CD4-positive, alpha-beta T cell treated with Interleukin-17A for 4 hours (primary cell): ENCODE data around the gene CNKSR3.

Experiments
- DNase-seq: peaks from one replicate; pipeline ENCODE4 v3.0.0-alpha.2; 2020; ENCODE audit warnings: mixed read lengths

CNKSR3 gene

GRCh38 chr6:154500769-154501577 is 9.5 kb downstream of the CNKSR3 start:
- no peak for DNase-seq

GRCh38 chr6:154499855-154500589 is 10.5 kb downstream of the CNKSR3 start:
- no peak for DNase-seq

GRCh38 chr6:154498340-154498934 is 12.0 kb downstream of the CNKSR3 start:
- DNase-seq, result no peak

DNA sequence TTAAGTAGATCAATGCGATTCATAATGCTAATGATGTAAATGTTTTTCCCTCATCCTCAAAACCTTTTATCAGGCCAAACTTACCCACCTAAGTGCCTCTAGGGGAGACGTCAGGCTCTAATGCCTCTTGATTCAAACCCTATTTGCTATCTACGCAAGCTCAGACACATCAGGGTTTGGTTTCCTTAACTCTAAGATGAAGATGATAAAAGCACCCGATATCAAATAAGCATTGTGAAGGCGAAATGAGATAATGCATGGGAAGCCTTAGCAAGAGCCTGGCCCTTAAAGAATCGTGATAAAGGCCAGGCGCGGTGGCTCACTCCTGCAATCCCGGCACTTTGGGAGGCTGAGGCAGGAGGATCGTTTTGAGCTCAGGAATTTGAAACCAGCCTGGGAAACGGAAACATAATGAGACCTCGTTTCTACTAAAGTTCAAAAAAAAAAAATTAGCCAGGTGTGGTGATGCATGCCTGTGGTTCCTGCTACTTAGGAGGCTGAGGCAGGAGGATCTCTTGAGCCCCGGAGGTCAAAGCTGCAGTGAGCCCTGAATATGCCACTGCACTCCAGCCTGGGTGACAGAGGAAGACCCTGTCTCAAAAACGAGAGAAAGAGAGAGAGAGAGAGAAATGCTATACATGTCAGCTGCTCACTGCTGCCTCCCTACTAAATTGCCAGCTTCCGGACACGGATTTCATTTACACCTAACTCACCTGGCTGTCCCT is 13.5 kb downstream of the CNKSR3 start:
- no peak for DNase-seq

DNA sequence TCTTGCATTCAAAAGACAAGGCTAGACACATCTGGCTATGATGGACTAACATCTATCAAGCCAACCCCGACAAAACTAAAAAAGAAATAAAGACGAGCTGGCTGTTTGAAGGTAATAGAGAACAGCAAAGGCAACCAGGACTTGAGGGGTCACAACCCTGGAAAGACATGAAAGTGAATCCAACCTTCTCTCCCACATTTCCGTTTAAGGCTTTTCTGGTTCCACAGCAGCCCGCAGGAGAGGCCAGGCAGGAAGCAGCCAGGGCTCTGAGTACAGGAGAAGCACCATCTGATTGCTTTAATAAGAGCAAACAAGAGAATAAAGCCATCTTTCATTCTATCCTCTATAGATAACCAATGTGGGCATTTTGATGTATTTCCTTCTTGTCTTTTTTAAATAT is 14.3 kb downstream of the CNKSR3 start:
- DNase-seq, result no peak

DNA sequence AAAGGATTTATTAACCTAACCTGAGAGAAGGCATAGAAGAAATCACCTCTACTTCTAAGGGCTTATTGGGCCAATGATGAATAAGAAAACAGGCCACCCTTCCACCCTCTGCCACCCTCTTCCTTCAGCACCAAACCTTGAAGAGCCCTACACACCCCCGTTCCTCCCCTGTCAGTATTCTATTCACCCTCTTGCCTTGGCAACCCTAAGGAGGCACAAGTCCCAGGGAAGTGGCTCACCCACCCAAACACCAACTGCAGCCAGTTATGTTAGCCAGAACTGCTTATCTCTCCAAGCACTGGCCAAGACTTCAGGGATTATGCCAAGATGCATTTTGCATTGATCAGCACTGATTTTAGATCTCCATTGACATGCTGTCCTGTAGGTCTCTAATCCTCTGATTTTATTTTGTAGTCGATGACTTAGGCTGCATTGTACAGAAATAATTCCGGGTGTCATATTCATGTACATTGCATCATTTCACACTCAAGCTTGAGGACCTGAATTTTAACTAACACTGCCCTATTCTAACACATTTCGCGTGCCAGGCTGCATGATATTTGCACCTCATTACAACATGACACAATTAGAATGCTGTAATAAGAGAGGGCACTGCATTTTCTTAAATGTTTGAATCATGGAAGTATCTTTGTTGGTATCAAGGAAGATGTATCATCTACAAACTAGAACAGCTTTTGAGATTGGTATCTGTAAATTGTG is 15.7 kb downstream of the CNKSR3 start:
- no peak for DNase-seq

DNA sequence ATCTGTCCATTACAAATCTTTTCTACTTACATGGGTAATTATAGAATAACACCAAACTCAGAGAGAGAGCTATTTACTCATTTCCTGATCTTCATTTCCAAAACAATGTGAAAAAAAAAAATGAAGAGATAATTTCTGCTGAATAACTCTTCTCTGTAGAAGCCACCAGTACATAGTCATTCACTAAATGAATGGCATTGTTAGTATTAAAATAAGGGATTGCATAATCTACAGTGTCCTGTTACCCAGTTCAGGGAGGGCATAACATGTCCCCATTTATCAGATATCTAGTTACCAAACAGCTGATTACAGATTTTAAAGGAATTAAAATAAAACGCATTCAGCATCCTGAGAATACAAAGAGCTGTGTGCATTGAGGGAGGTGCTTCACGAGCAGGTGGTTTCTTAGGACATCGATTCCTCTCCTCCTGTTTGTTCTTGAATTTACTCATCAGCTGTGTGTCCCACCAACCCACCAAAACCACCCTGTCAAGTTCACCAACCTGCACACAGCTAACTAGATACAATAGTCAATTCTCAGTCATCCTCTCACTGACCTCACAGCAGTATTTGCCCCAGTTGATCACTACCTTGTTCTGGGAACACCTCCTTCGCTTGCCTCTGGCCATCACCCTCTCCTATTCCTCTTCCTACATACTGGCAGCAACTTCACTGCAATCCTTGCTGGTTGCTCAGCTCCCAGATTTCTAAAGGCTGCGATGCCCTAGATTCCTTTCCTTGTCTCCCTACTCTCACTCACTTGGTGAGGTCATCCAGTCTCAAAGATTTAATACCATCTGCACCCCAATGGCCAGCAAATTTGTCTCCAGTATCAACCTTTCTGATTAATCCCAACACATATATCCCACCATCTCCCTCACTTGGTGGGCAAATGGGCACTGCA is 18.7 kb downstream of the CNKSR3 start:
- DNase-seq, result no peak

DNA sequence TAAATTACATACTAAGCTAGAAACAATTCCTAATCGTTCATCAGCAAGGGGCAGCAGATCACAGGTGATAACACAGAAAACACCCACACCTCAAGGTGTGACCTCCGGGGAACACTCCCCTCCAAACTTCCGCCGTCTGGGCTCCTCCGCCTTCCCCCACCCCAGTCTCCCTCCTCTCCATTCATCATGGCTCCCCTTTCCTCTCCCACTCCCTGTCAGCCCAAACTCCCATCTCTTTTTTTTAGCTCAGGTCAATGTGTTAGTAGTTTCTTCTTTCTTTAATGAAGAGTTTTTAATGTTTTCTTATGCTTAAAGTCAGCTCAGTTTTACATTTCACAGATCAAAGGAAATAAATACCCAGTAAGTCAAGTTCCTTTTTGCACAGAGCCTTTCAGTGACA is 20.7 kb downstream of the CNKSR3 start:
- DNase-seq, result no peak

DNA sequence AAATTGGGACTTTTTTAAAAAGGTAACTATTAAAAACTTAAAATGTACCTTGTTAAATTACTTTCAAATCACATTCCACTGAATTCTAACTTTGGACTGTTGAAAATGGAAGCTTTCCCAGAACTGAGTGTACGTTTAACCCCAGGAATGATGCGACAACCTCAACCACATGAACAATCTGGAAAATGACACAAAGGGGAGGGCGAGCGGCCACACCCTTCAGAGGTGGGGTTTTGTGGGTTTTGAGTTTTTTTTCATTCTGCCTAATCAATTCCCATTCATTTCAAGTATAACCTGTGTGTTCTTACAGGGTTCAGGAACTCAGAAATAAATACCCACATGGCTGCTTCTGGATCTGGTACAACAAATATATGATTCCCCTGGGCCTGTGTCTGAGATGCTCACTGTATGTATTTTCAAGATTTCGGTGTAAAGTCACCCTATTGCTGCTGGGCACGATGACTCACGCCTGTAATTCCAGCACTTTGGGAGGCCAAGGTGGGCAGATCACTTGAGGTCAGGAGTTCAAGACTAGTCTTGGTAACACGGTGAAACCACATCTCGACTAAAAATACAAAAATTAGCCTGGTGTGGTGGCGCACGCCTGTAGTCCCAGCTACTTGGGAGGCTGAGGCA is 21.6 kb downstream of the CNKSR3 start:
- DNase-seq, result no peak

DNA sequence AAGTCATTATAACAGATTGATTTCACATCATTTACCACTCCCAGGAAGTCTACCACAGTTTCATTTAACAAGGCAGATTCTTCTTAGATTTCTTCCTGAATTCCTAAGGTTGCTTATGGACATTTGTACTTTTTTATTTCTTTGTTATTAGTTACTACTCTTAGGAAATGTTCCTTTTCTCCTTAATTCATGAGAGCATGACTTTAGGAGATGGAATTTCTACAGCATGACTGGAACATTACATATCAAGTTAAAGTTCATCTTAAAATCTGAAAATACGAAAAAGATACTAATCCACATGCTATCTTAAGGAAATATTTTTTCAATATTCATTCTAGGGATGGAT is 22.3 kb downstream of the CNKSR3 start:
- DNase-seq, result no peak

DNA sequence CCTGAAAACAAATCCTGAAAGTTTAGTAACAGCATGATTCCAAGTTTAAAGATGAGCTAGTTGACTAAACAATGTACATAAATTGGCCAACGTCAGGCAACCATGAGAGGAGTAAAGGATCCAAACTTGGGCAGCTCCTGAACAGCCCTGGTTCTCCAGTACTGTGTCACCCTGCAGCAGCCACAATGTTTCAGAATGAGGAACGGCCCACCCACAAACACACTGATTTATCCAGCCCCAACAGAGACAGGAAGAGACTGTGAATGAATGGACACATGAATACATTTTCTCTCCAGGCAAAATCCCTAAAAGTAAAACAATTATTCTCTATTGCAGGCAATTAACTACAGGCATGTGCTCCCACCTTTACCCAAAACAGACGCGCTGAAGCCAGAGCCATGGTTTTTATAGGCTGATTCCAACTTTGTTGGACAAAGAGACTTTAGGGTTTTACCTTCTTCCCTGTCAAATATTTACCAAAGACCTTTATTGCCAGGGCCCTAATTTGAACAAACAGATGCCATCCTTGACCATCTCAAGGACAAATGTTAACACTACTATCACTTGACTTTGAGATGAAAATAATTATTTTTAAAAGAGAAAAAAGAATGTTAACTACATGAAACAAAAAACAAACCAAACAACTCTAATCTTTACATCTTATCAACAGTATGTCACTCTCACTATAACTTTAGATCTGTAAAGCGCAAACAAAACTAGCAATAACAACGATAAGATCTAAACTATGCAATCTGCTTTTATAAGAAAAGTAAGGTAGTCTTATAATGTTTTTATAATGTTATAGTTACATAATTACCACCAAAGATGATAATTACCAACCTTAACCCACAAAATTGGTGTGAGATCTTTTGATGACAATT is 22.9 kb downstream of the CNKSR3 start:
- DNase-seq, result no peak

- DNase-seq, result no peak
Observed at GRCh38 chr6:154485815-154486214, 24.7 kb downstream of the CNKSR3 start.

GRCh38 chr6:154484942-154485341 is 25.5 kb downstream of the CNKSR3 start:
- DNase-seq, result no peak

- DNase-seq, result no peak
Observed at GRCh38 chr6:154482858-154483257, 27.6 kb downstream of the CNKSR3 start.

GRCh38 chr6:154481521-154482013 is 28.9 kb downstream of the CNKSR3 start:
- no peak for DNase-seq

DNA sequence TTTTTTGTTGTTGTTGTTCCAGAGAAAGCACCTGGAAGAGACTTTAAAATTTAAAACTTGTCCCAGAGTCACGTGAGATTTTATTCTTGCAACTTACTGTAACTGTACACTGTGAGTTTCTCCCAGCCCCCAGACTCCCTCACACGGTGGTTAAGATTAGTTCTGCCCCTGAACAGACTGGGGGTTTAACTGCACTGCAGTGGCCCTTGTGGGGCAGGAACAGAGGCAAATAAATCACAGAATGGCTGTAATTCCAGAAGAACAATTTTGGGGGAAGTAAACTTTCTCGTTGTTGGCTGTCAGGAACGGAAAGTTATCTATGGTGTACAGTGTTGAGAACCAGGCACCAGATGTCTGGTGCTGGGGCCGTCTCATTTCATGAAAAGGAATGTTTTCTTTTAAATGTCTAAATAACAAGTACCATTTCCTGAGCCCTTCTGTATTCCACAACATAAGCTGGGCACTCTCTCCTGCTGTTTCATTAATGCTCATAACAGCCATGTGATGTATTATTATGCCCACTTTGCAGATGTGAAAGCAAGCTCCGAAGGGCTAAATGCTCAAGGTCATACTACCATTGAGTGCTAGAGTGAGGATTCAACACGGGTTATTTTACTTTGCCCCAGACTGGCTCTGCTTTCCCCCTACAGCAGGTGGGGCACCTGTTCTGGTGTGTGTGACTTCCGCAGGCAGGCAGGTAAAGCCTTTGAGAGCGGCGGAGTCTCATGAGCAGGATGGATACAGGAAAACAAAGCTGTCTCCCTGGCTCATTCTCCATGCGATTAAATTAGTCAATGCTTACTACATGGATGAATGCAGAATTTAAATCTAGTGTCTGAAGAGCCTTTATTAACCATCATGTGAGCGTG is 30.5 kb downstream of the CNKSR3 start:
- DNase-seq, result no peak

GRCh38 chr6:154479351-154479769 is 31.1 kb downstream of the CNKSR3 start:
- DNase-seq, result no peak

- no peak for DNase-seq
Observed at GRCh38 chr6:154478701-154479060, 31.8 kb downstream of the CNKSR3 start.
